Endometrial microvascular endothelial cells (primary cell): ENCODE measurements around the gene PRDM4. TPM values are rescaled to one million over a fixed set of nuclear protein-coding genes. Genes with fewer than 3 reads are reported as not detected.

Experiments used
- in situ Hi-C: cut with HindIII; loops from 2 replicates; pipeline ENCODE4 v1.10.0; 2017; ENCODE audit warnings: low sequenced_read_pairs, low pct_unique_long_range_greater_than_20kb; ENCODE audit errors: inconsistent ontology term
- total RNA-seq: library from RNA; depleted of rRNA; stranded (reverse); fragments of >200 nt; gene quantifications from one replicate; pipeline ENCODE4 v1.2.3, GENCODE V29; 2015; ENCODE audit errors: inconsistent ontology term

PRDM4 gene
- total RNA-seq: 35.1 TPM

DNA sequence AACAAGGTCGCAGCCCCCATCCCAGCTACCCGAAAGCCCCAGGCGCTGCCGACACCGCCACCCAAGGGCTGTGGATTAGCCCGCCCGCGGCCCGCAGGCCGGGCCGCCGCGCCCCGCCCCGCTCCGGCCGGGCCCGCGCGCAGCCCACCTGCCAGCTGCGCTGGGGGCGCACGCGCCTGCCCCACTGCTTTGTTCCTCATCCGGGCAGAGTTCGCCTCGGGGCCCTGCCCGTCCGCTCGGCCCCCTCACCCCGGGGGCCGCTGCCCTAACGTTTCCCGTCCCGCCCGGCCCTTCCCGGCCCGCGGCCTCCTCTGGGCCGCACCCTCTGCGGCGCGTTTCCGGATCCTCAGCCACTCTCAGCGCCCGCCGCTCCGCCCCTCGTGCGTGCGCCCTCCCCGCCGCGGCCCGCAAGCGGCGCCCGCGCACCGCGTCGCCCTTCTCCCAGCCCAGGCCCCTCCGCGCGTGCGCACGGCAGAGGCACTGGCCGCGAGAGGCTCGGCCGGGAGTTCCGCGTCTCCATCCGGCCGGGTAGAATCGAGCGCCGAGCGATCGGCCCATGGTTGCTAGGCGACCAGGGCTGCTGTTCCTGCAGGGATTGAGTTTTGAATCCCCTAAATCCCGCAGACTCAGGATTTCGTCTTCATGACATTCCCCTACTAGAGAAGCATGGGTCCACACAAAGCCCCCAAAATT lies at the start of gene PRDM4:
PRDM4 (minus strand) TSS at position 329 of the 693 bp plus-strand sequence. CDS start 622 bp downstream, outside the sequence.
- in situ Hi-C loops: no loop called here

GRCh38 chr12:107807471-107808150 lies 46.7 kb upstream of the PRDM4 start:
- in situ Hi-C loops: no loop called here

- in situ Hi-C loops: no loop called here
Measured at GRCh38 chr12:107805488-107806180, 44.7 kb upstream of the PRDM4 start.

DNA sequence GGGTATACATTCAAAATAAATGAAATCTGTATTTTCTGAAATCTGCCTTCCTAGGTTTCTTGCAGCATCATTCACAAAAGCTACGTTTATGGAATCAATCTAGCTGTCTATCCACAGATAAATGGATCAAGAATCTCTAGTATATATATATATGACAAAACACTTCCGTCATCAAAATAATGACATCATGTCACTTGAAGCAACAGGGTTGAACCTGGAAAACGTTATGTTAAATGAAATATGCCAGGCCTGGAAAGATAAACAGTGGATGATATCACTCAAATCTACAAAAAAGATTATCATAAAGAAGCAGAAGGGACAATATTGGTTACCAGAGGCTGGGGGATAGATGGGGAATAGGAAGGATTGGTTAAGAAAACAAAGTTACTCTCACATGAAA lies 42.2 kb upstream of the PRDM4 start:
- in situ Hi-C loops: no loop called here

GRCh38 chr12:107801150-107801549 lies 40.2 kb upstream of the PRDM4 start:
- in situ Hi-C loops: no loop called here

GRCh38 chr12:107798580-107798979 lies 37.6 kb upstream of the PRDM4 start:
- in situ Hi-C loops: no loop called here

GRCh38 chr12:107794451-107794850 lies 33.5 kb upstream of the PRDM4 start:
- in situ Hi-C loops: no loop called here

- in situ Hi-C loops: no loop called here
Measured at GRCh38 chr12:107791465-107792089, 30.6 kb upstream of the PRDM4 start.

- in situ Hi-C loops: no loop called here
Measured at GRCh38 chr12:107788690-107789458, 27.9 kb upstream of the PRDM4 start.

DNA sequence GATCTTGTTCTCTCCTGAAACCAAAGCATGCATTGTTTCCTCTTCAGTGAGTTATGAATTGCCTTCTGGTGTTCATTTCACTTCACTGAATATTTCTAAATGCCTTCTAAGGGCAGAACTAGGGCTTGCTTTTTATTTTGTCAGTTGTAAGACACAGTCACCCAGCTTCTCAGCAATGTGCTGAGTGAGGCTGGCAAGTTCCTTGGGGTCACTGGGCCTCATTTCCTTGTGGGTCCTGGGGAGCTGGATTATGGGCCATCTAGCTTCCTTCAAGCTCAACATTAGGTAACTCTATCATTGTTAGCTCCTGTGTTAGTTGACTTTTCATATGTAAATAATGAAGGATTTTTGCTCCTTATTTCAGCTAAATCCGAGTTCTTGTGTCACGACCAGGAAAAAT lies 27.3 kb upstream of the PRDM4 start:
- in situ Hi-C loops: no loop called here

GRCh38 chr12:107783406-107784376 lies 22.8 kb upstream of the PRDM4 start:
- in situ Hi-C loops: no loop called here

- in situ Hi-C loops: no loop called here
Measured at GRCh38 chr12:107782067-107782466, 21.1 kb upstream of the PRDM4 start.

GRCh38 chr12:107780298-107780697 lies 19.4 kb upstream of the PRDM4 start:
- in situ Hi-C loops: no loop called here

DNA sequence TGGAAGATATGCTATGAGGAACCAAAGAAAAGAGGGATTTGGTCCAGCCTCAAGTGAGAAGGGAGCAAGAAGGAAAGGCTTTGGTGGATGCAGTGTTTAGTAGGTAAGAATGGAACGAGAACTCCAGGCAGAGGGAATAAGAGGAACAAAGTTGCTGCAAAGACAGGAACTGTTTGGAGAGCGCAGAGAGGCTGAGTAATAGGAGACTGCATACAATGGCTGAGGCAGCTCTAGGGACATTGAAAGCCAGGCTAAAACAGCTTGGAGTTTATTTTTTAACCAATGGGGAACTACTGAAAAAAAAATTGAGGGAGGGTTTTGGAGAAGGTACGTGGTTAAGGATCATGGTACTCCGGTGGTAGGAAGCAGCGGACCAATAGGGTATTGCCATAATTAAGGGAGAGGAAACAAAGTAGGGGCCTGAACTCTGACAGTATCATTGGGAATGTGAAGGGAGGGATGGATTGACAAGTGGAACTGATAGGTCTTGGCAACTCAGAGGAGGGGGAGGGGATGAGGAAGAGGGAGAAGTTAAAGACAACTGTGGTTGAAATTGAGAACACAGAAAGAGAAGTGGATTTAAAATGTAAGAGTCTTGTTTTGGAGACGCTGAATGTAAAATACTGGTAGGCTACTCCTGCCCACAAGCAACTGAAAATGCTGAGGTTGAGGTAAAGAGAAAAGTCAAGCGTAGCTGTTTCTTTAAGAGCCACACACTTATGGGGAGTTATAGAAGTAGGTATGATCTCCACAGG lies 18.3 kb upstream of the PRDM4 start:
- in situ Hi-C loops: no loop called here

- in situ Hi-C loops: no loop called here
Measured at GRCh38 chr12:107778383-107779025, 17.6 kb upstream of the PRDM4 start.

DNA sequence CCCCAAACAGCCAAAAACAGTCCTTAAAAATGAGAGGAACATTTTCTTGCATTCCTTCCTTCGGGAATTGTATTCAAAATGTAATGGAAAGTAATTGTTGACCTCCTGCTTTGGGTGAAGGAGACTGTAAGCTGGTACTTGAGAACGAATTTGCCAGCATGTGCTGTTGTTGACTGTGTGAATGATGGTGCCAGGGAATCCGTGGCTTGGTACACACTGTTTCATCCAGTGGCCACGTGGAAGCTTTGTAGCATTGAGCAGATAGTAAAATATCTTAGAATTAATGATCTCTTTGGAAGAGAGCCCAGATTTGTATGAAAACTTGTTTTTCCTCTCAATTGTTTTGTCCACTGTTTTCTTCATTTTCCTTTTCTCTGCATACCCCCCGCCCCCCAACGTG lies 15.2 kb upstream of the PRDM4 start:
- in situ Hi-C loops: no loop called here
